K562 treated with DMSO at 1 percent for 24 hours (cell line): Measurements from ENCODE around the gene ABI1. TPM values are rescaled to one million over a fixed set of nuclear protein-coding genes. Genes with fewer than 3 reads are reported as not detected.

Source experiments
- total RNA-seq: library from RNA; unstranded; fragments of 300-600 nt; gene quantifications from 2 replicates; pipeline ENCODE4 v1.2.3, GENCODE V29; 2022; ENCODE audit warnings: low read depth; ENCODE audit not compliant: insufficient read depth

ABI1 gene
- 29.3 and 33.8 TPM in 2 replicates for total RNA-seq

GRCh38 chr10:26860443-26861204 lies at the start of gene ABI1:
Gene ABI1 (minus strand): TSS chr10:26860958. CDS start chr10:26860863, 95 bp downstream.

GRCh38 chr10:26697163-26697921 lies 163.4 kb downstream of the ABI1 start, which contains the start of gene PDSS1:
Gene PDSS1 (plus strand): TSS chr10:26697701. CDS start chr10:26697712, 11 bp downstream.

Other genes starting within 250 kb of the ABI1 start
- gene PDSS1, start 163.3 kb downstream of the ABI1 start, total RNA-seq, result 6.6 and 6.8 TPM in 2 replicates
- 4.4 and 4.6 TPM in 2 replicates for gene ANKRD26, start 239.5 kb upstream of the ABI1 start, total RNA-seq